Frontal cortex (tissue), 4 donors: ENCODE data around the gene SIVA1. TPM values are rescaled to one million over a fixed set of nuclear protein-coding genes. Genes with fewer than 3 reads are reported as not detected.
A peak's percentile ranks its signal among the peaks of the same experiment; 100 is the strongest.

Experiments used
- DNase-seq, 2 donors: peaks; one replicate each; pipeline ENCODE4 v3.0.0; 2012; ENCODE audit warnings: low spot score in 2 of 2
- FAIRE-seq: peaks from 2 replicates; lab custom pipeline; 2012; peaks lifted over from hg19 to GRCh38; lab: Jason Lieb, UNC
- total RNA-seq: library from RNA; depleted of rRNA; stranded (reverse); fragments of >200 nt; gene quantifications from one replicate; pipeline ENCODE4 v1.2.3, GENCODE V29; 2014
- donor health status: control.
- donor health status: control.
- donor health status: control.

The SIVA1 gene
- total RNA-seq: 20.4 TPM

- FAIRE-seq: peak; percentile 53
Observed at GRCh38 chr14:104752735-104753527, at the start of gene SIVA1. Gene SIVA1, plus strand, starts transcription at chr14:104753147. Its CDS starts 55 bp downstream, at chr14:104753202.

GRCh38 chr14:104703269-104703668 is 49.7 kb upstream of the SIVA1 start:
- DNase-seq: no peak
- FAIRE-seq: no peak

More at GRCh38 chr14:104752735-104753527, at the start of gene SIVA1:
- DNase-seq: peak; percentile 100

DNA sequence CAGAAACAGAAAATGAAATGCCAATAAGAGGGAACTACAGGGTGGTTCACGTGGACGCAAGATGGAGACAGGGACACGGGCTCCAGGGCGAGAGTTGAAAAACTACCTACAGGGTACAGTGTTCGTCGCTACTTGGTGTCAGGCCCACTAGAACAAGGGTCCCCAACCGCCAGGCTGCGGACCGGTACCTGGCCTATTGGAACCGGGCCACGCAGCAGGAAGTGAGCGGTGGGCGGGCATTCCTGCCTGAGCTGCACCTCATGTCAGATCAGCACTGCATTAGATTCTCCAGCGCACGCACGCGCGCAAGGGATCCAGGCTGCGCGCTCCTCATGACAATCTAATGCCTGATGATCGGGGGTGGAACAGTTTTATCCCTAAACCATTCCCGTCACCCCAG is 48.7 kb upstream of the SIVA1 start:
- FAIRE-seq (no peak), DNase-seq (no peak)

GRCh38 chr14:104705340-104706047 is 47.5 kb upstream of the SIVA1 start:
- DNase-seq: no peak
- FAIRE-seq: no peak

DNA sequence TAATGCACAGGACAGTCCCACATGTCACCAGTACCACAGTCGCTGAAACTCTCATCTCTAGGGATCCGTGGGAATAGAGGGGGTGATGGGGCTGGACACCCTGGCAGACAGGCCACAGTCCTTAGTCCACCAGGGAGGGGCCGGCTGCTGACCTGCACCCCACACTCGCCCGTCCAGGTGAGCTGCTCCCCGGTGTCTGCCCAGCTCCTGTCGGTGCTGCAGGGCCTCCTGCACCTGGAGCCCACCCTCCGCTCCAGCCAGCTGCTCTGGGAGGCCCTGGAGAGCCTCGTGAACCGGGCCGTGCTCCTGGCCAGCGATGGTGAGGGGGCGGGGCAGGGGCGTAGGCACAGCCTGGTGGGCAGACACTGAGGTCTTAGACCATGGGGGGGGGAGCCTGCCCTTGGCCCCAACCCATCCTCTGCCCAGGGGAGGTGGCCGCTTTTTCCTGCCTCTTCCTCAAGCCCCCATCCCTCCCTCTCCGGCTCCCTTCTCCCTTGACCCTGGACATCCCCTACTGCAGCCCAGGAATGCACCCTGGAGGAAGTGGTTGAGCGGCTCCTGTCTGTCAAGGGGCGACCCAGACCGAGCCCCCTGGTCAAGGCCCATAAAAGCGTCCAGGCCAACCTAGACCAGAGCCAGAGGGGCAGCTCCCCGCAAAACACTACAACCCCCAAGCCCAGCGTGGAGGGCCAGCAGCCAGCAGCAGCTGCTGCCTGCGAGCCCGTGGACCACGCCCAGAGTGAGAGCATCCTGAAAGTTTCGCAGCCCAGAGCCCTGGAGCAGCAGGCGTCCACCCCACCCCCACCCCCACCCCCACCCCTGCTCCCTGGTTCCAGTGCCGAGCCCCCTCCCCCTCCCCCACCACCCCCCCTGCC is 46.0 kb upstream of the SIVA1 start:
- DNase-seq: no peak
- FAIRE-seq: no peak

DNA sequence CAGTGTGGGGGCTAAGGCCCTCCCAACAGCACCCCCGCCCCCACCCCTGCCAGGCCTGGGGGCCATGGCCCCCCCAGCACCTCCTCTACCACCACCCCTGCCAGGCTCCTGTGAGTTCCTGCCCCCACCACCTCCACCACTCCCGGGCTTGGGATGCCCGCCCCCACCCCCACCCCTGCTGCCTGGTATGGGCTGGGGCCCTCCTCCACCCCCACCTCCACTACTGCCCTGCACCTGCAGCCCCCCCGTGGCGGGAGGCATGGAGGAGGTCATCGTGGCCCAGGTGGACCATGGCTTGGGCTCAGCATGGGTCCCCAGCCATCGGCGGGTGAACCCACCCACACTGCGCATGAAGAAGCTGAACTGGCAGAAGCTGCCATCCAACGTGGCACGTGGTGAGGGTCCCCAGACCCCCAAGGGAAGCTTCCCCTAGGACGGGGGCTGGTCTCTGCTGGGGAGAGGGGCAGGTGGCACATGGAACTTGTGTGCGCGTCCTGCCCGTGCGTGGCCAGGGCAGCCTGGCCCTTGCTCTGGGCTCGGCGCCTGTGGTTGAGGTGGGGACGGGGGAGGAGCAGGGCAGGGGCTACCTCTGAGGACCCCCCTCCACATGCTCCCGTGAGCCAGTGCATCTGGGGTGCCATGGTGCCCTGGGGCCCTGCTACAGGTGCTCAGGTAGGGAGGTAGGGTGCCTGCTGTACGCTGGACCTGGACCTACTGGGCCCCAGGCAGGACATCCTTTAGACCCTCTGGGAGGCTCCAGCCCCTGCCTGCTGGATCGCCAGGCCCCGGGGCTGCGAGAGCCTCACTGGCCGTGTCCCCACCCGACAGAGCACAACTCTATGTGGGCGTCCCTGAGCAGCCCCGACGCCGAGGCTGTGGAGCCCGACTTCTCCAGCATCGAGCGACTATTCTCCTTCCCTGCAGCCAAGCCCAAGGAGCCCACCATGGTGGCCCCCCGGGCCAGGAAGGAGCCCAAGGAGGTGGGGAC is 45.0 kb upstream of the SIVA1 start:
- no peak for FAIRE-seq
- no peak for DNase-seq

- FAIRE-seq (no peak), DNase-seq (peak; percentile 89 to 93)
Observed at GRCh38 chr14:104708606-104709268, 44.2 kb upstream of the SIVA1 start.

DNA sequence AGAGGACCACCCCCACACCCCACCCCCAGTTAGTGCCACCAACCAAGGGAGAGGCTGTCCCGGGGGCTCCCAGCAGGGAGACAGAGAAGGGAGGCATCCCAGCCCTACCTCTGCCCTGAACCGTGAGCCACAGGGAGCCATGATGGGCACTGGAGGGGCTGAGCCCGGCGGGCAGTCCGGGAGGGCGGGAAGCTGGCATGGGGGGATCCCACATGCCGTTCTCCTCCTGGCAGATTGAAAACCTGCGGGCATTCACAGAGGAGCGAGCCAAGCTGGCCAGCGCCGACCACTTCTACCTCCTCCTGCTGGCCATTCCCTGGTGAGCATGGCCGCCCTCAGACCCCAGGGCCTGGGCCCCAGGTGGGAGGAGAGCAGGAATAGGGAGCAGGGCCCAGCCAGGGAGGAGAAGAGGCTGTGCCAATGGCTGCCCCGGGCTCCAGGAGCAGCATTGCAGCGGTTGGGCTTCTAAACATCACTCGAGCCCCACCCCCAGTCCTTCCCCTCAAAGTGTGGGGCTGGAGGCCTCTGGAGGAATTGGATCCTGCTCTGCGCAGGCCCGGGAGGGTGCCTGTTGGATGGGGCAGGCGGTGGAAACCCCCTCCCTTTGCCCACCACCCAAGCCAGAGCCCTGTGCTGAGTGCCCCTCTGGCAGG is 43.4 kb upstream of the SIVA1 start:
- DNase-seq (no peak), FAIRE-seq (no peak)

- no peak for FAIRE-seq
- no peak for DNase-seq
Observed at GRCh38 chr14:104710071-104710735, 42.7 kb upstream of the SIVA1 start.

- no peak for DNase-seq
- FAIRE-seq: no peak
Observed at GRCh38 chr14:104712881-104713734, 39.8 kb upstream of the SIVA1 start.

- FAIRE-seq: no peak
- no peak for DNase-seq
Observed at GRCh38 chr14:104714066-104714465, 38.9 kb upstream of the SIVA1 start.

DNA sequence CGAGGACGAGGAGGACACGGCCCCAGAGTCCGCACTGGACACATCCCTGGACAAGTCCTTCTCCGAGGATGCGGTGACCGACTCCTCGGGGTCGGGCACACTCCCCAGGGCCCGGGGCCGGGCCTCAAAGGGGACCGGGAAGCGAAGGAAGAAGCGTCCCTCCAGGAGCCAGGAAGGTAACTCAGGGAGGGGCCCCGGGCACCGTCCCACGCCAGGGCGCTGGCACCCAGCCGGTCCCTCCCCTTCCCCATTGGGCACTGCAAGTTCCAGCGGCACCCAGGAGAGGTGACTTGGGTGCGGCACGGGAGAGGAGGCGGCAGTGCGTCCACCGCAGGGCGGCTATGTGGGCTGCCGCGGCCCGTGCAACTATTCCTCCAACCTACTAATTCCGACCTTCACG is 38.3 kb upstream of the SIVA1 start:
- FAIRE-seq (no peak), DNase-seq (no peak)

DNA sequence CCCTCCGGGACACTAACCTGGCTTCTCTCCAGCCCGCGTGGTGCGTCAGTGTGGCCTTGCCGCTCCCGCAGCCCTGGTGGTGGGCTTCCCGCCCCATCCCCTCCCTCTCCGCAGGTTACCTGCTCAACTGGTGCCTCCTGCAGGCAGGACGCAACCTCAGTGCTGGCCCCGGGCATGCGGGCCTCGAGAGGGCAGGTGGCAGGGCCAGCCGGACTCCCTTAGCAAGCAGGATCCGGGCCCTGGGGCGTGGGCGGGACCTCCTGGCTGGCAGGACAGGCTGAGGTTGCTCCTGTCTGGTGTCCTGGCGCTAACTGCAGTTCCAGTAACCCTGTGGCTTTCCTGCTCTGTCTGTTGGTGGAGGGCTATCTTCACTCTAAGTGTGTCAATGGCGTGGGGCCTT is 37.5 kb upstream of the SIVA1 start:
- no peak for FAIRE-seq
- no peak for DNase-seq

GRCh38 chr14:104715871-104716270 is 37.1 kb upstream of the SIVA1 start:
- FAIRE-seq (no peak), DNase-seq (no peak)

DNA sequence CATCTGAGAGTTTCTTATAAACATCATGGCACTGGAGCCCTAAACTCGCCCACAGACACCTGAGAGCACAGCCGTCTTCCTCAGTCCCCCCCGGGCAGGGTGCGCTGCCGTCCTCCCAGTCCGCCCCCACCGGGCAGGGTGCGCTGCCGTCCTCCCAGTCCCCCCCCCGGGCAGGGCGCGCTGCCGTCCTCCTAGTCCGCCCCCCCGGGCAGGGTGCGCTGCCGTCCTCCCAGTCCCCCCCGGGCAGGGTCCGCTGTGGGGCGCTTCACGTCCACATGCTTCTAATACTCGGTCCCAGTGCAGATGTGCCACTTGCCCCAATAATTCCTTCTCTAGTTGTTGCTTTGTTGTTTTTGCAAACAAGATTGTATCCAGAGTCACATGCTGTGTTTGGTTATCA is 35.8 kb upstream of the SIVA1 start:
- FAIRE-seq: no peak
- no peak for DNase-seq

- DNase-seq (no peak), FAIRE-seq (no peak)
Observed at GRCh38 chr14:104717646-104718045, 35.3 kb upstream of the SIVA1 start.

DNA sequence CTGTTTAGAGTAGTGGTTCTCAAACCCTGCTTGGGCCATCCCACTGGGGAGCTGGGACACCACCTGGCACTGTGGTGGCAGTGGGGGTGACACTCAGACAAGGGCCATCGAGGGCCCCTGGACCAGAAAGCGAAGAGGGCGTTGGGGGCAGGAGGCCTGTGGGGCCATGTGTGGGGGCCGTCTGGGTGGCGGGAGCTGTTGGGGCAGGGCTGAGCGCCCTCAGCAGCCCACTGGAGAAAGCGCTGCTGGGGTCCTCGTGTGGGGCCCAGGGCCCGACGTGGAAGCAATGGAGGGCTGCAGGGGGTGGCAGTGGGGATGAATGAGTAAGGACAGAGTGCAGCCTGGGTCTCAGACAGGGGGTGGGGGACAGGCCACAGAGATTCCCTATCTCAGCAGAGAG is 34.8 kb upstream of the SIVA1 start:
- DNase-seq (no peak), FAIRE-seq (no peak)
